WTC11 (cell line): ENCODE data around the gene LAPTM5.
A peak's percentile ranks its signal among the peaks of the same experiment; 100 is the strongest.

Experiments used
- FOXK1 ChIP-seq: sonication (generic); formaldehyde crosslinking; IDR thresholded peaks from 2 replicates; pipeline ENCODE4 v1.8.0; 2022; ENCODE audit warnings: mild to moderate bottlenecking, moderate library complexity, missing genetic modification reagents
- HMGXB4 ChIP-seq: sonication (generic); formaldehyde crosslinking; IDR thresholded peaks from 2 replicates; pipeline ENCODE4 v1.8.1; 2023; ENCODE audit warnings: mild to moderate bottlenecking, moderate library complexity, missing genetic modification reagents

- TF ChIP-seq FOXK1 (CRISPR knock-in tag) = 0 out of 2 replicates have a peak, but pooled peaks have one; percentile 59
- 0 out of 2 replicates have a peak, but pooled peaks have one; percentile 40 for TF ChIP-seq HMGXB4 (CRISPR knock-in tag)
Observed at GRCh38 chr1:30718636-30719405, 38.8 kb downstream of the LAPTM5 start.
